HG02642 (cell line): Measurements from ENCODE around the gene TMEM8B.
"Not testable (repeated sequence)": the region's sequence is repeated elsewhere in the genome, so short reads cannot be mapped to it uniquely, and the experiment has no call there.

Source experiments
- ATAC-seq: cut with Tn5 transposase; IDR thresholded peaks from one replicate; pipeline ENCODE4 v1.9.1; 2021; ENCODE audit warnings: mild to moderate bottlenecking; ENCODE audit not compliant: unreplicated experiment, poor library complexity

The TMEM8B gene

DNA sequence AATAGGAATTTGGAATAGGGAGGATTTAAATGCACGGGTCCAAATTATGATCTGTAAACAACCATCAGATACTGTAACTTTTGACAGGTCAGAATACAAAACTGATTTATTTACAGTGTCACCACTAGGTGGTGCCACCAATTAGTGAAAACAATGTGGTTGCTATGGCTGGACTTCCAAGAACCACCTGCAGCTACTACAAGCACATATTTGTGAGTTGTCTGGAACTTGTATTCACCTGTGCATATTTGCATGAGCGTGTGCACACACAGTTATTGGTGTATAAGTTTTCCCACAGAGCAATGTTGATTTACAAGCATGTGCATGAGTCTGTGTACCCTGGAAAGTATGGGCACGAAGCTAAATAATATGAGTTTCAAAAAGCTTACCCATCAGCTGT, 74.0 kb downstream of the TMEM8B start:
- no peak for ATAC-seq

DNA sequence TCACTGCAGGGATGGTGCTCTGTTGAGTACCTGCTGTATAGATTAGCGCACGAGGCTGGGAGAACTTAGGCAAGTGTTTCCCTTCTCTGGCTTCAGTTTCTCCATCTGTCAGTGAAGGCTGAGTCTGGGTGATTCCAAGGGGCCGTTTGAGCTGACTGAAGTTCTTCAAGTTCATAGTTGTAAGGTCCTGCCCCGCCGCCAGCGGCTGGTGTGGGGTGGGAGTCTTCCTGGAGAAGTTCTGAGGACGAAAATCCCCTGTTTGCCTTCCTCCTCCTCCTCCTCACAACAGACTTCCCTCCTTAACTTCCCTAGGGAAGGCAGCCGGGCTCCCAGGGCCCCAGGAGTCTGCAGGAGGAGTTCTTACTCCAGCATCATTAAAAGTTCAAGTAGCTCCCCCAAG, 75.3 kb downstream of the TMEM8B start:
- no peak for ATAC-seq

DNA sequence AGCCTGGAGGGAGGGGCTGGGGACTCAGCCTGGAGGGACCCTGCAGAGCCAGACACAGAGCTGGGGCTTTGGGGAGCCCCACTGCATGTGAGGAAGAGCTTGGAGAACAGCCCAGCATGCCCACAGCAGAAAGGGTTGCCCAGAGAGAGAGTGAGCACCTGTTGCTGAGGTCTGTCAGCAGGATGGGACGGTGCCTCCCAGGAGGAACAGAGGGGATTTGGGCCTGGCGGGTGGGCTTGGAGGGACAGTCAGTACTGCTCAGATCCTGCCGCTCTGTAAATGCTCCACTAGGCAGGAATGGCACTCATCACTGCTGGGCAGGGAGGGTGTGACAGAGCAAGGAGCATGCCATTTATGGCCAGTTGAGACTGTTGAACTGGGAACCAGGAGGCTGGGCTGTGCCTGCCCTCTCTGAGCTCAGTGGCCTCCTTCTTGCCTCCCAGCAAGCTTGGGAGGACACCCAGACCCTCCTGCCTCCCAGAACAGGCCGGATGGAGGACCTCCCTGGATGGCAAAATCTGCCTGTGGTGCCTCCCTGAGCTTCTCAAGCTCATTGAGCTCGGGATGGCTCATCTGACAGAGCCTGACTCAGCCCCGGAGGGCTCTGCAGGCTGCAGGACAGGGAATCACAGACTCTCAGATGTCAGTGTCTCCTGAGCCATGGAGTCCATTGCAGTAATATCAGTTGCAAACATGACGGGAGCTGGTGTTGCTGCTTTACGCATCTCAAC, 76.2 kb downstream of the TMEM8B start:
- ATAC-seq: no peak

DNA sequence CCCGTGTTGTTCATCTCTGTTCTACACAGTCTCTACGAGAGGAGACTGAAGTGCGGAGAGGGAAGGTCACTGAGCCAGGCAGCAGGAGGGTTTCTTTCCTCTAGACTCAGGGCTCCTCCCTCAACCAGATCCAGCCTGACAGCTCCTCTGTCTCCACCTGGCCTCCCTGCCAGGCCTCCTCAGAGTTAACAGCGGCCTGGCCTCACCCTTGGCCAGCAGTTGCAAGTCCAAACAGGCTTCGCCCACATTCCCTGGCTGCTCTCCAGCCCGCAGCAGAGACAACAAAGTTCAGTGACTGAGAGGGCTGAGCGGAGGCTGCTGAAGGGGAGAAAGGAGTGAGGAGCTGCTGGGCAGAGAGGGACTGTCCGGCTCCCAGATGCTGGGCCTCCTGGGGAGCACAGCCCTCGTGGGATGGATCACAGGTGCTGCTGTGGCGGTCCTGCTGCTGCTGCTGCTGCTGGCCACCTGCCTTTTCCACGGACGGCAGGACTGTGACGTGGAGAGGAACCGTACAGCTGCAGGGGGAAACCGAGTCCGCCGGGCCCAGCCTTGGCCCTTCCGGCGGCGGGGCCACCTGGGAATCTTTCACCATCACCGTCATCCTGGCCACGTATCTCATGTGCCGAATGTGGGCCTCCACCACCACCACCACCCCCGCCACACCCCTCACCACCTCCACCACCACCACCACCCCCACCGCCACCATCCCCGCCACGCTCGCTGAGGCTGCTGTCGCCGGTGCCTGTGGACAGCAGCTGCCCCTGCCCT, 77.1 kb downstream of the TMEM8B start, which contains the start of gene HRCT1:
Gene HRCT1 (plus strand): TSS at position 291 of the 768 bp plus-strand sequence. CDS start 86 bp downstream, at position 377.
- ATAC-seq: no peak

DNA sequence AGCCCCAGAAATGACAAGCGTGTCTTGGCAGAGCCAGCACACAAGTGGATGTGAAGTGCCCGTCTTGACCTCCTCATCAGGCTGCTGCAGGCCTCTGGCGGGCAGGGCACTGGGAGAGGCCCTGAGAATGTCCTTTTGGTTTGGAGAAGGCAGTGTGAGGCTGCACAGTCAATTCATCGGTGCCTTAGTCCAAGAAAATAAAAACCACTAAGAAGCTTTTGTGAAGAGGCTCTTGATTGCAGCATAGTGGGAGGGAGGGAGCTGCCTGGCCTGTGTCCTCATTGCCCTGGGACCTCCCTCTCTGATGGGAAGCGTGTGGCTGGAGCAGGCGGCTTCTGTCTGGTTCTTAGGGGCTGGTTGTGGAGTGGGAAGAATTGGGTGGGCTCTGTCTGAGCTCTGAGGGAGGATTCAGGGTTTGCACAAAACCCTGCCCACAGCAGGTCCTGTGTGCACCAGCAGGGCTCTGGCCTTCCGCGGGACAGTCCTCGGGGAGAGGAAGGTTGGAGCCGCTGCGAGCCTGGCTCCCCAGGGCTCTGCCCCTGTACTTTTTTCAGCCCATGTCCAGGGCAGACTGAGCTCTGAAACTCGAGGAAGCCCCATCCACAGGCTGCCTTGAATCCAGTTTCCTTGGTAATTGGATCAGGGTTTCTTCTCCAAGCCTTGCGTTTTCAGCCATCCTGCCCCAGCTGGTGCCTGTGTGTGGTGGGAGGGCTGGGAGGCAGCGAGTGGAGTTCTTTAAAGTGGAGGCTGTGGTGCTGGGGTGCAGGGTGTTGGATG, 78.1 kb downstream of the TMEM8B start:
- no peak for ATAC-seq

DNA sequence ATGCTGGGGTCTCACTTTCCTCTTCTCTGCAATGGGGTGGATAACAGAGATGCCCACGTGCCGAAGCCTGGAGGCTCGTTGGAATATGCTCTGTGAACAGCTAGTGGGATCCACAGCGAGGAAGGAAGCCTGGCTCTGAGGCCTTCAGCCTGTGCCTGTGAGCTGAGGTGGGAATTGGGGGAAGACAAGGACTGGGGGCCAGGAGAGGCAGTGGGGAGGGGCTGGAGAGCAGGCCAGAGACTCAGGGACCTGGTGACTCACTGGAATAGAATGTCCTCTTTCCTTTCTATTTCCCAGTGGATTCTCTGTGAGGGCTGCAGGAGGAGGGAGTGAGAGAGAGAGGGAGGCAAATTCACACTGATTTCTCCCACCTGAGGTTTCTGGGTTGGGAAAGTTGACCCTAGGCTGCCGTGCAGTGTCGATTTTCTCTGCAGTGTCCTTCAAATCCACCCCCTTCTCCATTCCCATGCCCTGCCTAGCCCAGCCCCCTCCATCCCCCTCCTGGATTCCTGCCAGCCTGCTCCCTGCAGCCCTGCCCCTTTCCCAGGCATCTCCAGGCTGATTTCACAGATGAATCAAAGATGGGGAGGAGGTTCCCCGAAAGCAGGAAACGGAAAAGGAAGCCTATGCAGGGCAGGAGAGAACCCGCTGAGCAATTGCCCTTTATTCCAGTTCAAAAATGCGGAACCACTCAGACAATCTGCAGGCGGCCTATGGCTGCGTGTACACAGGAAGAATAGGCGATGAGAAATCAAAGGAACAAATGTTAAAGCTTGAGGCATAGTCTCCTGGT, 78.9 kb downstream of the TMEM8B start:
- no peak for ATAC-seq

DNA sequence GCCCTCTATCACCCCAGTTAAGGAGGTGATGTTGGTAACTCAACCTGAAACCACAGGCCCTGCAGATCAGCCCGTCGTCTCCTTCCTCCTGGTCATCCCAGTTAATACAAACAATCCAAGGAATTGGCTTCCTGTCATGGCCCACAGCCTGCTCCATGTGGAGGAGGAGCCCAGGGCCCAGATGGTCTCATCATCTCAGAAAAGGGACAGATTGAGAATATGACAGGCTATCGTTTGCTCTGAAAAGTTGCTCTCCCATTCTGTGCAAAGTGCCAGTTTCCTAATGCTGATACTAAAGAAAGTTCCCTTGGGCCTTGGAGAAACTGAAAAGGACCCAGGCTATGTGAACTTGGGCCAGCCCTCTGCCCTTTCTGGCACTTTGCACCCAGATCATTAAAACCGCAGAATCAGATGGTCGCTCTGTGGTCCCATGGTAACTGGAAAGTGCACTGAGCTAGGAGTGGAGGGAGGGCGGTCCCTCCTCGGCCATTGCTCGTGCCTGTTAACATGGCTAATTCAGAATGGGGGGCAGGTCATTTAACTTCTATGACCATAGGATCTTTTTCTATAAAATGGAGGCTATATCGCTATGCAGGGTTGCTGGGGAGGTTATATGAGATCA, 79.6 kb downstream of the TMEM8B start:
- no peak for ATAC-seq

DNA sequence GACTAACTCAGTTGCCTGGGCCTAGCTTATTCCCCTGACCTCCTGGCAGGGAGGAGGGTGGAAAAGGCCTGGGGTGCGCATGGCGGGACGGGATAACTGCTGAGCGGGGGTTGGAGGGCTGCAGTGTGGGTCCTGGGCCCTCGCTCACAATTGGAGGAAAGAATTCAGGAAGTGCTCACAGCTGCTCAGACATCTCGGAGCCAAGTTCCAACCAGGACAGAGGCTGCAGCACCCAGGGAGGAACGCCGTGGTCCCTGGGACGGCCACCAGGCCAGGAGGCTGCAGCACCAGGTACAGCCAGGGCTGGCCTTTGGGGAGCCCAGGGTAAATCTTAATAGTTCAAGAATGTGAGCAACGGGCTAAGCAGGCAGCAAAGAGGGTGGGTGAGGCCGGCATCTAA, 80.2 kb downstream of the TMEM8B start, which contains the start of gene SPAAR:
Gene SPAAR (plus strand): TSS at position 217 of the 400 bp plus-strand sequence. CDS start 974 bp downstream, outside the sequence.
- no peak for ATAC-seq

DNA sequence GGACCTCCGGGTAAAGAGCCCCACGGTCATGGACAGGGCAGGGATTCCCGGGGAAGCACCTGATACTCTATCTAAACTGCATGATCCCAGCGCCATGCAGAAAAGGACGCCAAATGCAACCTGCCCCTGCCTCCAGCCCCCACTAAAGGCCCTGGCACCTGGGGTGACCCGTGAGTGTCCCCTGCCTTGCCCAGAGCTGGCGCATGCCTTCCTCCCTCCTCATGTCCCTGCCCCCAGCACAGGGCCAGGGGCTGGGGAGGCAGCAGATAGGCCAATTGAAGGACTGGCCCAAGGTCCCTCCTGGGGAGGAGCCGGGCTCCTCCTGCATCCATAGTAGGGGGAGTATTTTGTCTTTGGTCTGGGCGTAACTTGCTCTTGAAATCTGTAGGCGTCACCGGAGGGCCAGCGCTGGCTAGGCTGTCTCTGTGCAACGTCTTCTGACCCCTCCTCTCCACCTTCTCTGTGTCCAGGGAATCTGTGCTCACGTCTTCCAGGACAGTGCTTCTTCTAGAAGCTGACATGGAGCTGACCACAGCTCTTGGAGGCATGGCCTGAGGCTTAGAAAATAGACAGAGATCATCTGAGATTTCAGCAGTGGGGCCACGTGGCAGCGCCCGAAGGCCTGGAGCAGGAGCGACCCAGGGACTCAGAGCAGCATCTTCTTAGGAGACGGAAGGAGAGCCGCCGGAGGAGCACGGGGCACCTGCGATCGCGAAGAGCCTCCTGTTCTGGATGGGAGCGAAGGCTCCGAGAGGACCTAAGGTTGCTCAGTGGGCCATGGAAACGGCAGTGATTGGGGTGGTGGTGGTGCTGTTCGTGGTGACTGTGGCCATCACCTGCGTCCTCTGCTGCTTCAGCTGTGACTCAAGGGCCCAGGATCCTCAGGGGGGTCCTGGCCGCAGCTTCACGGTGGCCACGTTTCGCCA, 80.9 kb downstream of the TMEM8B start:
- ATAC-seq: no peak

DNA sequence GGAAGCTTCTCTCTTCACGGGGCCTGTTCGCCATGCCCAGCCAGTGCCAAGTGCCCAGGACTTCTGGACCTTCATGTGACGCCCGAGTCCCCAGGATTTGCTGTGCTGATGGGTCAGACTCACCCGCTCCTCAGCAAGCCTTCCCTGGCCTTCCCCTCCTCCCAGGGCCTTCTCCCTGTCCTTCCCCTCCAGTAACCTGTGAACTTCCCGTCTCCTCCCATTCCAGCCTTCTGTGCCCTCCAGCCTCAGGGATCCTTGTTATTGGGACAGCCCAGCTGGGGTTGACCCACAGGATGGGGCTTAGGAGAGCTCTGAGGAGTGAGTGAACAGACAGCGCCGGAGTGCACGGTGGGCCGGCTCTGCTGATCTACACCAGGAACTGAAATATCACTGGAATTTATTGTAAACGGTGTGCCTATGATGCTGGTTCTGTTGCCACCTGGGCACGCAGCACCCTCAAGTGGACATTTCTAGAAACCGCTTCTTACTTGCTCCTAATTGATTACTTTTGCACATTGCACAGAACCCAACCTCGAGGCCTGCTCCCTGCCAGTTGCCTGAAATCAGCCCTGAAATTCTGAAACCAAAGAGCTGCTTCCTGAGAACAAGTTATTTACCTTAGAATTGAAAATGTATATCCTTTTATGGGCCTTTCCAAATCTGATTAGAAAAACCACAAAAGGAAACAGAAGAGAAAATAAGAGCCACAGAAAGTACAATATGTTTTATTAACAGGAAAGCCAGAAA, 81.8 kb downstream of the TMEM8B start:
- no peak for ATAC-seq

DNA sequence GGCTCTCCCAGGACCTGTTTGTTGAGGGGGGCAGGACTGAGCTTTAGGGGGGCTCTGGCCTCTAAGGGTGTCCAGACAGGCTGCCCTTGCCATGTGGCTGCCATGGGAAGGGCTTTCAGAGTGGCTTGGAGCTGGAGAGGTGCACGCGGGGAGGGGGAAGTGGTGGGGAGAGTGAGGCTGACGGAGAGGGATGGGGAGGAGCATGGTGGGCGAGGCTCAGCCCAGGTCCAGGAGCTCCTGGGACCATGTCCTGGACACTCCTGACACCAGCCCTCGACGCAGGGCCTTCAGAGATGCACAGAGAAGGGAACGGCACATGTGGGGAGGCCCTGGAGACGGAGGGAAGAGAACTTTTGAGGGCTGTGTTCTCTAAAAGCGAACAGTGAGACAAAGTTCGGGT, 82.7 kb downstream of the TMEM8B start:
- ATAC-seq: no peak

DNA sequence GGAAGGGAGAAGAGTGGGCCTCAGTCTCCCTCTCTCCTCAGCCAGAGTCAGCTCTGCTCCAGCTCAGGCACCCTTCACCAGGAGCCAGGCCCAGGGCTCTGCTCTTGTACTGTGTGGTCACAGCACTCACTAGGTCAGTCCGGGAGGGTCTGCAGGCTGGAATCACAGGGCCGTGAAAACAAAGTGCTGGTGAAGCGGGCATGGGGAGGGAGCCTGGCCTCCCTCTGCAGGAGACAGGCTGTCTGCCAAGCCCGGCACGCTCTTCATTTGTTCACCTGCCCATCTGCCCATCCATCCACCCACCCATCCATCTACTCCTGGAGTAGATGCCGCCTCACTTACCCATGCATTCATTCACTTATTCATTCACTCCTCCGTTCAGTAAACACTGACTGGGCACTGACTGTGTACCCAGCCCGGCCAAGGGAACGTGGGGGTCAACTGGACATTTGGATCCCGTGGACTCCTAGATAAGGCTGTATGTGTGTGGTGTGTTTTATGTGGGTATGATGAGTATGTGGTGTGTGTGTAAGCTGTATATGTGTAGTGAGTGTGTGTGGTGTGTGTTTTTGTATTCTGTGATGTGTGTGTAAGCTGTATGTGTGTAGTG, 83.9 kb downstream of the TMEM8B start:
- no peak for ATAC-seq

DNA sequence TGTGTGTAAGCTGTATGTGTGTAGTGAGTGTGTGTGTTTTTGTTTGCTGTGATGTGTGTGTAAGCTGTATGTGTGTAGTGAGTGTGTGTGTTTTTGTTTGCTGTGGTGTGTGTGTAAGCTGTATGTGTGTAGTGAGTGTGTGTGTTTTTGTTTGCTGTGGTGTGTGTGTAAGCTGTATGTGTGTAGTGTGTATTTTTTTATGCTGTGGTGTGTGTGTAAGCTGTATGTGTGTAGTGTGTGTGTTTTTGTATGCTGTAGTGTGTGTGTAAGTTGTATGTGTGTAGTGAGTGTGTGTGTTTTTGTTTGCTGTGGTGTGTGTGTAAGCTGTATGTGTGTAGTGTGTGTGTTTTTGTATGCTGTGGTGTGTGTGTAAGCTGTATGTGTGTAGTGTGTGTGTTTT, 84.4 kb downstream of the TMEM8B start:
- not testable (repeated sequence) for ATAC-seq

DNA sequence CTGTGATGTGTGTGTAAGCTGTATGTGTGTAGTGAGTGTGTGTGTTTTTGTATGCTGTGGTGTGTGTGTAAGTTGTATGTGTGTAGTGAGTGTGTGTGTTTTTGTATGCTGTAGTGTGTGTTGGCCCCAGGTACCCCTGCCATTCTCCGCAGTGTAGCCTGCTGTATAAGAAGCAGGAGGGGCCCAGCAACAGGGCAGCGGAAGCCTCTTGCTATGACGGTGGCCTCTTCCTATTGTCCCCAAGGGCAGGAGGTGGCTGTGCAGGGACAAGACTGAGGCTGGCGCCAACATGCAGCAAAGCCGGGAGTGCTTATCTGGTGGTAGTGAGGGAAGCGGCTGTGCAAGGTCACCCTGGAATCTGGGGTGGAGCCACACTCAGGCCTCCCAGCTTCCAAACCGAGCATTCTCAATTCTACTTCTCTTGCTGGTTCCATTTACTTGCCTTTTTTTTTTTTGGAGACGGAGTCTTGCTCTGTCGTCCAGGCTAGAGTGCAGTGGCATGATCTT, 85.3 kb downstream of the TMEM8B start:
- no peak for ATAC-seq
